Right lung (tissue), 5 donors: ENCODE results near the gene EME1. TPM values are rescaled to one million over a fixed set of nuclear protein-coding genes. Genes with fewer than 3 reads are reported as not detected.
"Not testable (repeated sequence)": the region's sequence is repeated elsewhere in the genome, so short reads cannot be mapped to it uniquely, and the experiment has no call there.

Experiments
- DNase-seq, 2 donors: peaks; one replicate each; pipeline ENCODE4 v3.0.0-alpha.2; 2013
- polyA plus RNA-seq, 5 donors: library from polyadenylated mRNA; unstranded; fragments of 120-200 nt; gene quantifications; one replicate each; pipeline versions ENCODE4 v1.2.1 to v1.2.3, GENCODE V29; 2013; ENCODE audit warnings: inconsistent platforms in 1 of 5, low replicate concordance in 1 of 5; ENCODE audit not compliant: insufficient read length in 5 of 5, insufficient read depth in 1 of 5

The EME1 gene
- polyA plus RNA-seq, 5 donors = 7.2 to 13.9 (median 11.1) TPM

- no peak for DNase-seq
Observed at GRCh38 chr17:50388728-50389127, 15.7 kb downstream of the EME1 start.

- no peak for DNase-seq
Observed at GRCh38 chr17:50389534-50389933, 16.5 kb downstream of the EME1 start.

GRCh38 chr17:50392621-50393020, 19.6 kb downstream of the EME1 start:
- DNase-seq = no peak

GRCh38 chr17:50393700-50394099, 20.7 kb downstream of the EME1 start:
- no peak for DNase-seq

- no peak for DNase-seq
Observed at GRCh38 chr17:50394711-50395110, 21.7 kb downstream of the EME1 start.

- DNase-seq = peak; percentile 26 to 27
Observed at GRCh38 chr17:50396261-50397110, 23.5 kb downstream of the EME1 start.

GRCh38 chr17:50397111-50397918, 24.3 kb downstream of the EME1 start, which contains the start of gene LRRC59:
Gene LRRC59 (minus strand): TSS chr17:50397523. CDS start chr17:50397317, 206 bp downstream.
- peak; percentile 86 to 87 for DNase-seq

GRCh38 chr17:50397919-50398285, 24.9 kb downstream of the EME1 start:
- DNase-seq = no peak

- not testable (repeated sequence) for DNase-seq
Observed at GRCh38 chr17:50398672-50399071, 25.6 kb downstream of the EME1 start.

GRCh38 chr17:50399591-50399990, 26.6 kb downstream of the EME1 start:
- DNase-seq = not testable (repeated sequence)

- not testable (repeated sequence) for DNase-seq
Observed at GRCh38 chr17:50405351-50405750, 32.3 kb downstream of the EME1 start.

GRCh38 chr17:50406578-50406977, 33.5 kb downstream of the EME1 start:
- no peak for DNase-seq

GRCh38 chr17:50407921-50408320, 34.9 kb downstream of the EME1 start:
- no peak for DNase-seq

GRCh38 chr17:50412188-50412732, 39.2 kb downstream of the EME1 start:
- no peak for DNase-seq

- no peak for DNase-seq
Observed at GRCh38 chr17:50414808-50415207, 41.8 kb downstream of the EME1 start.

- not testable (repeated sequence) for DNase-seq
Observed at GRCh38 chr17:50419577-50419976, 46.5 kb downstream of the EME1 start.

- DNase-seq = no peak
Observed at GRCh38 chr17:50420419-50421112, 47.5 kb downstream of the EME1 start.

GRCh38 chr17:50421308-50422051, 48.5 kb downstream of the EME1 start:
- DNase-seq = peak in 1 of 2 donors; percentile 27

- no peak for DNase-seq
Observed at GRCh38 chr17:50422738-50423137, 49.7 kb downstream of the EME1 start.

- no peak for DNase-seq
Observed at GRCh38 chr17:50423553-50424159, 50.6 kb downstream of the EME1 start.
